Fibroblast of pulmonary artery (primary cell): ENCODE measurements around the gene PER1.

Source experiments
- DNase-seq: peaks from one replicate; pipeline ENCODE4 v3.0.0-alpha.2; 2010; ENCODE audit warnings: low read depth
- H3K4me3 ChIP-seq: replicated peaks from 2 replicates; pipeline ENCODE4 v1.5.1; 2011; ENCODE audit warnings: low read depth, mild to moderate bottlenecking, control low read depth, low read length, moderate library complexity
- TF ChIP-seq, protein P1 (sequence below): IDR thresholded peaks from 2 replicates; pipeline ENCODE4 v1.5.1; 2011; ENCODE audit warnings: mild to moderate bottlenecking, control low read depth, low read length, inconsistent platforms; ENCODE audit errors: missing control alignments

Gene PER1

DNA sequence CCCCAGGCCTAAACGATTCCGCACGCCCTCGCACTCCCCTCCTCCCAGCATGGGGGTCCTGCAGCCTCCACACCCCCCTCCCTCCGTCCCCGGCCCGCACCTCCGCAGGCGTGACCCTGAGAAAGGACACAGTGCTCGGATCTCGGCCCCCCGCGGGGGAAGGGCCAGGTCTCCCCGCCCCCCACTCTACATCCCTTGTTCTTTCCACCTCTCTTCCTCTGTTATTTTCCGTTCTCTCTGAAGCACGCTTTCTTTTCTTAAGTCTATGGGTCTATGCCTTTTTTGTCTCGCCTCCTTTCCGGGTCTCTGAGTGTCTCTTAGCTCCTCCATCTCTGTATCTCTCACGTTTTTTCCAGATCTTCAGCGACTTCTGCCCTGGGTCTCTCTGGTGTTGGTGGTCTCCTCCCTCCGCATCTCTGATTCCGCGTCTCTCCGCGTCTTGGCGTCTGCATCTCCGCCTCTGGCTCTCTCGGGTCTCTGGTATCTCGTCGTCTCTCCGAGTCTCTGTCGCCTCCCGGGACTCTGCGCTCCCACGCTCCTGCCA lies 26.2 kb downstream of the PER1 start:
- no peak for DNase-seq
- TF ChIP-seq, protein P1, sequence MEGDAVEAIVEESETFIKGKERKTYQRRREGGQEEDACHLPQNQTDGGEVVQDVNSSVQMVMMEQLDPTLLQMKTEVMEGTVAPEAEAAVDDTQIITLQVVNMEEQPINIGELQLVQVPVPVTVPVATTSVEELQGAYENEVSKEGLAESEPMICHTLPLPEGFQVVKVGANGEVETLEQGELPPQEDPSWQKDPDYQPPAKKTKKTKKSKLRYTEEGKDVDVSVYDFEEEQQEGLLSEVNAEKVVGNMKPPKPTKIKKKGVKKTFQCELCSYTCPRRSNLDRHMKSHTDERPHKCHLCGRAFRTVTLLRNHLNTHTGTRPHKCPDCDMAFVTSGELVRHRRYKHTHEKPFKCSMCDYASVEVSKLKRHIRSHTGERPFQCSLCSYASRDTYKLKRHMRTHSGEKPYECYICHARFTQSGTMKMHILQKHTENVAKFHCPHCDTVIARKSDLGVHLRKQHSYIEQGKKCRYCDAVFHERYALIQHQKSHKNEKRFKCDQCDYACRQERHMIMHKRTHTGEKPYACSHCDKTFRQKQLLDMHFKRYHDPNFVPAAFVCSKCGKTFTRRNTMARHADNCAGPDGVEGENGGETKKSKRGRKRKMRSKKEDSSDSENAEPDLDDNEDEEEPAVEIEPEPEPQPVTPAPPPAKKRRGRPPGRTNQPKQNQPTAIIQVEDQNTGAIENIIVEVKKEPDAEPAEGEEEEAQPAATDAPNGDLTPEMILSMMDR: no peak

DNA sequence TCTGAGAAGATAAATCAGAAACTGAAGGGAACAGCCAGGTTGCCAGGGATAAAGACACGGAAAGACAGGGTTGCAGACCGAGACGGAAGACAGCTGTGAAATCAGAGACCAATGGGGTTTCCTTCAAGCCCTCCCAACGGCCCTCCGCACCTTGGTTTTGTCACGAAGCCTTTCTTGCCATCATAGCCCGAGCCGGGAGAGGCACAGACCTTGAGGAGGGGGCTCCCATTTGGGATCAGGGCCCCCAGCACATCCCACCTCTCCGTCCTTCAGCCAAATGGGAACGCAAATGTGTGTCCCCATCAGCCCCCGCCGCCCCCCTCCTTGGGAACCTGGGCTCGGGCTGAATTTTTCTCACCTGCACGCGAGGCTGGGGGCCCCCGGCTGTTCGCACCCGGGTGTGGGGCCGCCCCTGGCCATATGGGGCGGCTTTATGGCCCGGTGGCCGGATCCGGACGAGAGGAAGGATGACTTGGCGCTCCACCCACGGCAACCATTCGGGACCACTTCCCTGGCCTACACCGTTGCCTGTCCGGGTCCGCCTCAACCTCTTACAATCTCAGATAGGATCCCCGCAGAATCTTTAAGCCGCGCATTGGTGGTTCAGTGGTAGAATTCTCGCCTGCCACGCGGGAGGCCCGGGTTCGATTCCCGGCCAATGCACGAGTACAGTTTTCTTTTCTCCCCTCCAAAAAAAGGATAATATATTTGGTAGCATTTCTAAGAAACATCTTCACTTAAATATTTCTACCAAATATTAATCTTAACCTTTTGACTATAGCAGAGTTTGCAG lies 26.9 kb downstream of the PER1 start:
- peak; percentile 69 for DNase-seq
- TF ChIP-seq, protein P1: no peak
- H3K4me3 ChIP-seq: peak overlapping the region; percentile 71

More for the DNA sequence above, 26.2 kb downstream of the PER1 start:
- H3K4me3 ChIP-seq: peak overlapping the region; percentile 71

DNA sequence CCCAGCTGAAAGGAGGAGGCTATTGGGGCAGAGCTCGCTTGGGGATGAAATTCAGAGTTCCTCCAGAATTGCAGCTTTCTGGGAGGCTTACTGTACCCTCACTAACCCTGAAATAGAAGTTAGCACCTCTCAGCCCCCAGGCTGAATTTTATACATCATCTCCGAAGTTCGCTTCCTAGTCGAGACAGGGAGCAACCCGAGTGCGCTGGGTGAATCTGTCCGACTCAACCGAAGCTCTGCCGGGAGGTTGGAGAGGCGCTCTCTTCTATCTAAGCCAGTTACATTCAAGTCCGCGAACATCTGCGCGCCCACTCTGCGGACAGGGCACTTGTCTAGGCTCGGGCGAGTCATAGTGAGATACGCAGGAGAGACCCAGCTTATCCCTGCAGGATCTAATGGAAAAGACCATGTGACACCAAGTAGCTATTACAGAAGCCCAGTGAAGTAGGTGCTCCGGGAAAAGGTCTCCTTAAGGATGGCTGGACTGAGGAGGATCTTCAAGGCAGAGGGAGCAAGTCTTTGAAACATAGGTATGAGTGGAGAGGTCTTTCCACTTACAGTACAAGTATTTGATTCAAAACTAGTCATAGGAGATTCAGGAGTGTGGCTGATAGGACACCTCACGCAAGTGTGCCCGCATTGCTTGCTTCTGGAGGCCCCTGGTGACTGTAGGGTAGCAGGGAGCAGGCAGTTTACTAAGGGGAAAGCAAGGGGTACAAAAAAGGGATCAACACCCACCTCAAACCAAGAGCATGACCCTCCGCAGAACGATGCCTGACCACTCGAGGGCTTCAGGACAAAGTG lies 27.7 kb downstream of the PER1 start:
- no peak for DNase-seq

DNA sequence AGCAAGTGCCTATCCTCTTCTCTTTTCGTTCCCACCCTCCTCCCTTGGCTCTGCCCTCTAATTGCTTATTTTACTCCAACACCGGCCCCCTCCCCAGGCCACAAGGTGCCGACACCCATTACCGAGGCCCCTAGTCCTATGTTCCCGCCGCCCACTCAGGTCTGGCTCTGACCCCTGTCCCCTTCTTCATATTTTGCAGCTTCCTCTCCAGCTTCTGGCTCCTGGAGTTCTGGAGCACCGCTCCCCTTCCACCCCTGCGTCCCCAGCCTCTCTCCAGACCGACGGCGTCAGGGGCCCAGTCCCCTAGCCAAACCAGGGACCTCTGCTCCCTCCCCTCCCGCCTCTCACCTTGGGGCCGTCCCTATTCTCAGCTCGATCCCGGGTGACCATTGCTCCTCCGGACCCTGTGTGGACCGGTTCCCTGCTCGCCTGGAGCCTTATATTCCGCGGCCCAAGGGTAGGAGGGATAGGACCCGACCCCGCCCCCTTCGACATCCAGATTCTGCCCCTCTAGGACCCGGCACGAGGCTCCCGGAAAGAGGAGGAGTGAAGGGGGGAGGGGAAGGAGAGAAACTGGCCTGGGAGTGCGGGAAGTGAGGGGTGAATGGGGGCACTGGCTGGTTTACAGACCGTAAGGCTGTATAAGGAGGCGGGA lies 28.4 kb downstream of the PER1 start, which contains the start of gene HES7:
Gene HES7 (minus strand): TSS at position 412 of the 655 bp plus-strand sequence. CDS start 22 bp downstream, at position 390.
- DNase-seq: no peak
- TF ChIP-seq, protein P1: no peak
- H3K4me3 ChIP-seq: peak within 1 kb of the TSS; percentile 54

More for the DNA sequence above, 27.7 kb downstream of the PER1 start:
- peak overlapping the region; percentile 54 for H3K4me3 ChIP-seq
- TF ChIP-seq, protein P1: no peak

DNA sequence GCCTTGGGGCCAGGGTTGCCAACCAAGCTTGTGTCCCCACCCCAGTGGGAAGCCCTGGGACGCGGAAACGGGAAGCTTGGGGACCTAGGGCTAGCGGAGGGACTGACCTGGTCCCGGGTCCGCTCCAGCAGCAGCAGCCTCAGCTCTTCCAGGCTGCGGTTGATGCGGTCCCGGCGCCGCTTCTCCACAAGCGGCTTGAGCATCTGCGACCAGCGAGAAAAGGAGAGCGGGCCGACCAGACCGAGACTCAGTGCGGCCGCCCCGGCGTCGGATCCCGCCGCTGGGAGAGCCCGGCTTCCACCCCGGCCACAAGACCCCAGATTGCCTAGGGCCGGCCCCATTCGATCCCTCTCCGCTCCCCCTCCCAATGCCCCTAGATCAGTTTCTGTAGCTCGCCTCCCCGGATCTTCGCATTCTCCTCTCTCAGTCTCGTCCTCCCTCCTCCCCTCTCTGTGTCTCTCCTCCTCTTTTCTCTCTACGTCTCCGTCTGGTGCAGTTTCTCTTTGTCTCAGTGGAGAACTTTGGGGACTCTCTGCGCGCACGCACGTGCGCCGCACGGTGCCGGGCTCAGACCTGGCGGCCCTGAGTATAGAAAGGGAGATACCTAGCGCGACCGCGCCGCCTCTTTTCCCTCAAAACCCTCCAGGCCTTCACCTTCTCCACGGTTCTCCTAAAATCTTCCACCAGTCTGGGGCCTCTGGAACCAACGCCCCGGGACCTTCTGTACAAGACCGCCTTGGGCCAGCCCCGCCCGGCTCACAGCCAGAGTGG lies 29.1 kb downstream of the PER1 start:
- no peak for DNase-seq
- H3K4me3 ChIP-seq: peak overlapping the region; percentile 54
- TF ChIP-seq, protein P1: no peak

DNA sequence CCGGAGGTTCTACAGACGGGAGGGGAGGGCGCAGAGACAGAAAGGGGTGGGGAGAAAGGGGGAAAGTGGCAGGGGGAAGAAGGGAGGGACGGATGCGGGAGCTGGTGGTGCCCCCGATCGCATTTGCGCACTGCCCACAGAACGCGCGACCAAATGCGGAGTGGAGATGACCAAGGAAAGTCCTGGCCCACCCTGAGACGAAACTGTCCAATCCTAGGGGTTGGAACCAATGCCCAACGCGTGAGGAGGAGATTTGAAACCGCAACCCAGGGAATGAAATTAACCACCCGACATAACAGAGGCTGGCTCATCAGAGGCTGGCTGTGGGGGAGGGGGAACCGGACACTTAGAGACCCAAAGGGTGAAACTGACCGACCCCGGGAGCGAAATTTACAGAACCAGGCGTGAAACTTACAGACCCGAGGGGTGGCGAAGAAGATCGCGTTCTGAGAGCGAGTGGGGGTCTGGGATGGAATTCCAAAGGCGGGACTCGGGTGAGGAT lies 29.7 kb downstream of the PER1 start:
- peak overlapping the region; percentile 54 for H3K4me3 ChIP-seq
- TF ChIP-seq, protein P1: no peak
- no peak for DNase-seq
